ENCODE data around the gene GP1BB. TPM values are rescaled to one million over a fixed set of nuclear protein-coding genes. Genes with fewer than 3 reads are reported as not detected.
"Not testable (repeated sequence)": the region's sequence is repeated elsewhere in the genome, so short reads cannot be mapped to it uniquely, and the experiment has no call there.

The GP1BB gene
- total RNA-seq, 1 experiment from 2014 or later: 4.3 TPM

GRCh38 chr22:19723983-19724827 is 866 bp downstream of the GP1BB start (continued):
- TF ChIP-seq FOXK1 (CRISPR knock-in tag; IDR thresholded peaks at IDR 0.05): no peak

GRCh38 chr22:19724927-19725661 is 1.8 kb downstream of the GP1BB start:
- Mint-ChIP-seq H3K36me3 (peaks cover 7% of the 10 kb centered on the region), H3K4me1 (peaks cover 18% of the 10 kb centered on the region), H3K9me3 (no peaks in the 10 kb centered on the region), H3K27ac (no peak overlapping the region), H3K27me3 (ENCODE audit: low read depth) (peaks cover 95% of the 10 kb centered on the region), H3K4me3 (peak overlapping the region; percentile 53)
- ATAC-seq: no peak
- ChIA-PET CTCF (no interaction called here), POLR2A (no interaction called here)
- TF ChIP-seq ZNF219 (CRISPR knock-in tag; IDR thresholded peaks at IDR 0.05; ENCODE audit: borderline replicate concordance) (no peak), GTF2I (CRISPR knock-in tag; conservative IDR thresholded peaks at IDR 0.05) (no peak), E2F4 (CRISPR knock-in tag; IDR thresholded peaks at IDR 0.05; ENCODE audit: borderline replicate concordance, low read depth) (no peak), ZMAT4 (CRISPR knock-in tag; IDR thresholded peaks at IDR 0.05) (no peak), JUN (CRISPR knock-in tag; IDR thresholded peaks at IDR 0.05) (no peak), EMX1 (CRISPR knock-in tag; IDR thresholded peaks at IDR 0.05) (no peak)
- no peak for DNase-seq (ENCODE audit: low spot score)

- peaks cover 89% of the 10 kb centered on the region for H3K27me3 Mint-ChIP-seq (ENCODE audit: low read depth)
- H3K4me3 Mint-ChIP-seq; ATAC-seq; CTCF ChIA-PET; H3K36me3 Mint-ChIP-seq; H3K9me3 Mint-ChIP-seq; H3K27ac Mint-ChIP-seq; POLR2A ChIA-PET; DNase-seq (ENCODE audit: low spot score): not testable (repeated sequence)
- peaks cover 13% of the 10 kb centered on the region for H3K4me1 Mint-ChIP-seq
Measured at GRCh38 chr22:19726064-19726788, 2.9 kb downstream of the GP1BB start.

- ChIA-PET CTCF (no interaction called here), POLR2A (no interaction called here)
- TF ChIP-seq E2F5 (CRISPR knock-in tag; IDR thresholded peaks at IDR 0.05) (no peak), SOX15 (CRISPR knock-in tag; IDR thresholded peaks at IDR 0.05) (no peak), PRDM15 (CRISPR knock-in tag; IDR thresholded peaks at IDR 0.05) (no peak), IRF1 (CRISPR knock-in tag; IDR thresholded peaks at IDR 0.05) (no peak), ZNF263 (CRISPR knock-in tag; IDR thresholded peaks at IDR 0.05; ENCODE audit: low read depth) (no peak), ZNF423 (CRISPR knock-in tag; IDR thresholded peaks at IDR 0.05) (no peak), RELA (CRISPR knock-in tag; IDR thresholded peaks at IDR 0.05; ENCODE audit: borderline replicate concordance) (no peak), SMAD4 (CRISPR knock-in tag; IDR thresholded peaks at IDR 0.05) (no peak), GABPB1 (CRISPR knock-in tag; IDR thresholded peaks at IDR 0.05) (no peak), ZMAT4 (CRISPR knock-in tag; IDR thresholded peaks at IDR 0.05) (no peak), GRHL2 (CRISPR knock-in tag; IDR thresholded peaks at IDR 0.05; ENCODE audit: insufficient replicate concordance, severe bottlenecking) (no peak), KAT7 (CRISPR knock-in tag; IDR thresholded peaks at IDR 0.05; ENCODE audit: borderline replicate concordance) (no peak)
- peaks cover 76% of the 10 kb centered on the region for H3K27me3 Mint-ChIP-seq (ENCODE audit: low read depth)
- no peak for ATAC-seq
- no peak overlapping the region for H3K27ac Mint-ChIP-seq
- DNase-seq (ENCODE audit: low spot score): no peak
- H3K36me3 Mint-ChIP-seq: no peaks in the 10 kb centered on the region
- H3K9me3 Mint-ChIP-seq: no peaks in the 10 kb centered on the region
- no peak overlapping the region for H3K4me3 Mint-ChIP-seq
- peaks cover 9% of the 10 kb centered on the region for H3K4me1 Mint-ChIP-seq
Measured at GRCh38 chr22:19727310-19728150, 4.2 kb downstream of the GP1BB start.

All from WTC11 (cell line).